Stimulated activated CD4-positive, alpha-beta T cell treated with anti-CD3 and anti-CD28 coated beads, TNF-alpha, amount 100 ng/mL, for 4 hours (primary cell): Measurements from ENCODE around the gene PNRC1.
"Not testable (repeated sequence)": the region's sequence is repeated elsewhere in the genome, so short reads cannot be mapped to it uniquely, and the experiment has no call there.

Experiments used
- DNase-seq, 3 experiments: peaks; one replicate each; pipeline ENCODE4 v3.0.0-alpha.2; 2020; ENCODE audit warnings: low read depth in 3 of 3

Gene PNRC1

GRCh38 chr6:89080281-89081128 is at the start of gene PNRC1:
Gene PNRC1, plus strand, starts transcription at chr6:89080751. Its CDS starts 144 bp downstream, at chr6:89080895.
- DNase-seq: peak; percentile 100

GRCh38 chr6:89032599-89032998 is 48.0 kb upstream of the PNRC1 start:
- no peak for DNase-seq

DNA sequence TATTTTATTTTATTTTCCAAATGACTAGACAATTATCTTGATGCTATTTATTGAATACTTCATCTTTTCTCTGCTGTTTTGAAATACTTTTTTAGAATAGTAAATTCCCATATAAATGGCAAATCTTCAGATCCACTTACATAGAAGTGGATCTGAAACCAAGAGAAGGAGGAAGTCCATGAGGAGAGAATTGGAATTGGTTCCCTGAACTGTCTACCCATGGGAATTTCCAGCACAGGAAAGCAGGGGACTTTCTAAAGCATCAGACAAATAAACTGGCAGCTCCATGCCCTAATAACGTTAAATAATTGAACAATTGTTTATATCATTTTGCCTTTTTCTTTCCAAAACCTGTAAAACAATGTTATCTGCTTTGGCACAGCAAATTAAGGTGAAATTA is 47.1 kb upstream of the PNRC1 start:
- DNase-seq: no peak

- DNase-seq: not testable (repeated sequence)
These were observed 46.4 kb upstream of the PNRC1 start for GRCh38 chr6:89034116-89034515.

GRCh38 chr6:89034586-89035251 is 45.8 kb upstream of the PNRC1 start:
- DNase-seq: no peak

- no peak for DNase-seq
These were observed 45.1 kb upstream of the PNRC1 start for GRCh38 chr6:89035252-89036101.

DNA sequence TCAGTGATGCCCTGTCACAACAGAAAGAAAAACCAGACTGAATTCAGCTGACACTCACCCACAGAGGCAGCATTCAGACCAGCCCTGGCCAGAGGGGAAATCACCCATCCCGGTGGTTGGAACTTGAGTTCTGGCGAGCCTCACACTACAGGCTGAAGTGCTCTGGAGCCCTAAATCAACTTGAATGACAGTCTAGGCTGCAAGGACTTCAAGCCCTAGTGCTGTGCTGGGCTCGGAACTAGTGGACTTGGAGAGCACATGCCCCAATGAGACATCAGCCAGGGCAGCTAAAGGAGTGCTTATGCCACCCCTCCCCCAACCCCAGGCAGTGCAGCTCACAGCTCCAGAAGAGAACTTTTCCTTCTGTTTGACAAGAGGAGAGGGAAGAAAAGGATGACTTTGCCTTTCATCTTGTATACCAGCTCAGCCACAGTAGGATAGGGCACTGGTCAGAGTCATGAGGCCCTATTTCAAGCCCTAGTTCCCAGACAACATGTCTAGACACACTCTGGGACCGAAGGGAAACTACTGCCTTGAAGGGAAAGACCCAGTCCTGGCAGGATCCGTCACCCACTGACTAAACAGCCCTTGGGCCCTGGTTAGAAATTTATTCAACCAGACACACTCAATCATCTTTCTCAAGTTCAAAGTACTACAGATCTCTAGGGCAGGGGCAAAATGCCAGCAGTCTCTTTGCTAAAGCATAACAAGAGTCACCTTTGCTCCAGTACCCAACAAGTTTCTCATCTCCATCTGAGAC is 43.2 kb upstream of the PNRC1 start:
- no peak for DNase-seq

- DNase-seq: not testable (repeated sequence)
These were observed 42.7 kb upstream of the PNRC1 start for GRCh38 chr6:89037901-89038293.

DNA sequence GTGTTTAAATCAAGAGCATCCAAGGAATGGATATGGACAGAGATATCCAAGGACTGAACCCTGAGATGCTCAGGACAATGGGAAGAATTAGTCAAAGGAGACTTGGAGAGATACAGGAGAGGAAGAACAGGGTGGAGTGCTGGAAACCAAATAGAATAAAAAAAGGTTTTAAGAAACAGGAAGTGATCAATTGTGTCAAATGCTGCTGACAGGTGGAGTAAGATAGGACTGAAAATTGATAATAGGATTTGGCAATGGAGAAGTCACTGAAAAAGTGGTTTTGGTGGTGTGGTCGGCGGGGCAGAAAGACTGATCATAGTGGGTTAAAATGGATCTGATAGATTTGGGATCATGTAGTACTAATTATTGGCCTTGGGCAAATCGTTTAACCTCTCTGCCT is 37.9 kb upstream of the PNRC1 start:
- no peak for DNase-seq

GRCh38 chr6:89044328-89045010 is 36.1 kb upstream of the PNRC1 start:
- no peak for DNase-seq

DNA sequence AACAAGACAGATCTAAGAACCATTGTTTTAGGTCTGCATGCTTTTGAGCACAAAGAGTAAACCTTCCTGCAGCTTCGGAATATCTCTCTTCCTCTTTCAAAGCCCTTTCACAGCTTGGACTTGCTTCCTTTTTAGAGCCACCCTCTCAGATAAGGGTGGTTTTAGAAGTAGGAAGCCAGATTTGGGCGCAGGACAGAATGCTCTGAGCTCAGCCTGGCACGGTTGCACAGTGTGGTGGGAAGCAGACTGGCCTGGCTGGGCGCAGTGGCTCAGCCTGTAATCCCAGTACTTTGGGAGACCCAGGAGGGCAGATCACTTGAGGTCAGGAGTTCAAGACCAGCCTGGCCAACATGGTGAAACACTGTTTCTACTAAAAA is 35.6 kb upstream of the PNRC1 start:
- DNase-seq: no peak

DNA sequence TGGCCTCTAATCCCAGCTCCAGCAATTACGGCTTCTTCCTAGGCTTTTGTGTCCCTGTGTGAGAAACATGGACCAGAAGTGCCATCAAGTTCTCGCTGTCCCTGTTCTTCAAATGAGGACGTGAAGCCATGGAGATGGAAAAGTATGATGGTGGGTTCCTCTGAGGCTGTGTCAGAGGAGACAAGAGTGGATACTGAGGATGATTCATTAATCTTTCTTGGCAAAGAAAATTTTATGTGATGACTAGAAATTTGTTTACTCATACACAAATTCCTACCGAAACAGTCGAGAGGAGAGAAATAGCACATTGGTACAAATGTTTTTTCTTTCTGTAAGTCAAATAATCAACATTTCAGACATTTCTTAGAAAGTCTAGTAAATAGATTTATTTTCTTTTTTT is 35.0 kb upstream of the PNRC1 start:
- no peak for DNase-seq

DNA sequence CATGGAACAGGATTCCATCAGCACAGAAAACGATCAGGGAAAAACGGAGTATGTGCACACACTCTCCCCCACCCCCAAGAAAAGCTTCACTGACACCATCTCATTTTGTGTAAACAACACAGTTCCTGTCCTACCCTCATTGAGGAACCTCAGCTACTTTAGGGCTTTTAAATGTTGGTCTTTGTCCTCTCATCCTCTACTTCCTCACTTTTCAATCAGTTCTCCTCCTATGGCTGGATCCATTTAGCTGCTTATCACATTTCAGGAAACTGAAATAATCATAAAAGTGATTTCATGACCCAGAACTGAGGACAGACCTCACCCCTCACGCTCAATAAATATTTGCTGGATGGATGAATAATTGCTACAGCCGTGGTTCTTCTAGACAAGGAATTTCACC is 33.1 kb upstream of the PNRC1 start:
- DNase-seq: no peak

DNA sequence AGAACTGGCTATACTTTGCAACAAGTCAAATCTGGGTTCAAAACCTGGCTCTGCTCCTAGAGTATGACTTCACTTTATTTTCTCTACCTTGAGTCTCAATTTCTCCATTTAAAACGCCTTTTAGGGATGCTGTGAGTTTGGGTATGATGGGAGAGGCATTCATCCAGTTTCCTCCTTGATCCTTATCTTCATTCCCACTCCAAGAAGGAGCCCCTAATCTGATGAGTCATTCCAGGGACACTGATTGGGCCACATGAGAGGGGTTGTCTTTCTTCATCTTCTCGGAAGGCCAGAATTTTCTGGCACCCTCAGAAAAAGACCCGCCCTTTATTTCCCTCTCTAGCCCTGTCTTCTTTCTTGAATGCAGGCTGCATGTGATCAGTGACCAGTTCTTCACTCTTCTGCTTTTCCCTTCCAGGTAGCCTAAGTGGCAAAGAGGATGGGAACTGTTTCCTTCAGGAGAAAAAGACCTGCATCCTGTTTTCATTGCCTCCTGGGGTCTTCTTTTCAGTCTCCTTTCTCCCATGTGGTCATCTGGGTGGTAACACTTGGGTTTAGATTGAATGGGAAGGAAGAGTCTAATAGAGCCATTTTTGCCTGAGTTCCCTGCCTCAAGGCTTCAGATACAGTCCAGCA is 32.1 kb upstream of the PNRC1 start:
- DNase-seq: no peak

GRCh38 chr6:89048985-89049384 is 31.6 kb upstream of the PNRC1 start:
- no peak for DNase-seq

DNA sequence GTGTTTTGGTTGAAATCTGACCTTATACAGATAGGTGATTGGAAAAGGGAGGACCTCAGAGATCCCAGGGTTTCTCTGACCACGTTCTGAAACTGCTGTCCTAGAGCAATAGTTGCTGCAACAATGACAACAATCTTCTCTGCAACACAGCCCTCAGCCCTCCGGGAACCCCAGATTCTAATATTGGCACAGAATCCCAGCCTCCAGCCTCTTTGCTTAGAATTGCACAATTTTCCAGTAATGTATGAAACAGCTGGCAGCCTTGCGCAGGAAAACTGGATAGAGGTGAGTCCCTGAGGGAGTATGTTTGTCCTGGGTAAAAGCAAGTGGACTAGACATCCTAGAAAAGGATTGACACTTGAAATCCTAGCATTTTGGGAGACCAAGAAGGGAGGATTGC is 30.4 kb upstream of the PNRC1 start:
- DNase-seq: no peak

- no peak for DNase-seq
These were observed 29.9 kb upstream of the PNRC1 start for GRCh38 chr6:89050697-89051096.

GRCh38 chr6:89051676-89052075 is 28.9 kb upstream of the PNRC1 start:
- no peak for DNase-seq

DNA sequence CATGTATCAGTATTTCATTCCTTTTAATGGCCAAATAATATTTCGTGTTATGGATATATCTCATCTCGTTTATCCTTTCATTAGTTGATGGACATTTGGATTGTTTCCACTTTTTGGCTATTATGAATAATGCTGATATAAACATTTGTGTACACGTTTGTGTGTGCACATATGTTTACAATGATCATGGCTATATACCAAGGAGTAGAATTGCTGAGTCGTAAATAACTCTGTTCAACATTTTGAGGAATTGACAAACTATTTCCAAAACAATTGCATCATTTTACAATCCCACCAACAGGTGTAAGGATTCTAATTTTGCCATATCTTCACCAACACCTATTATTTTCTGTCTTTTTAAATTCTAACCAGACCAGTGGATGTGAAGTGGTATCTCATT is 26.3 kb upstream of the PNRC1 start:
- no peak for DNase-seq

DNA sequence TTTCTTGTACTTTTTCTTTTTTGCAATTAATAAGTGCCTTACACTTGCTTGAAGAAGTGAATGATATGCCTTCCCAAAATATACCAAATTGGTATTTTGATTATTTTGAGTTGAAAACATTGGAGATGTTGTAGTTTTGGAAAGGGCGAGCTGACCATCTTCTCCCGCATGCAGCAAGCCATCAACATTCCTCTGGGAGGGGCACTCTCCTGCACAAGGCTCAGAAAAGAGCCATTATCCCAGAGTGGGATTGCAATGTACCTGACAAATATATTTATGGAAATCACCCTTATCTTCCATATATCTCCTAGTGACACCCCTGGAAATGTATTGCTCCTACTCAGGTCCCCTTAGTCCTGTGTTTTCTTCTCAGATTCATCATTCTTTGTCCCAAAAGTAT is 22.8 kb upstream of the PNRC1 start:
- no peak for DNase-seq

DNA sequence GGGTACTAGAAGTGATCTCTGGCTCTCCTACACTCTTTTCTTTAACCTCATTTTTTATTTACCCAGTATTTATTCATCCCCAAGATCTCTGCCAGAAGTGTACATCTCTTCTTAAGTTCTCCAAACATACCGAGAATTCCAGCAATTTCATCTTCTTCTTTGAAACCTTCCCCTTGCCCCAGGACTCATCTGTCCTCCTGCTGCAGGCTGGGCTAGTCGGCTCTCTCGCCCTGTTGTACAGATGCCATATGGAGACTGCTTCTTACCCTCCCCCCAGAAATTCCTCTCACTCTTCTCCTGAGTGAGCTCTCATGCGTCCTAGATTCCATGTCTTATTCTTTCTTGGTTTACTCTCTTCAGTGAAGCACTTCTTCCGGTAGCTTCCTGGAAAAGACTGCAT is 21.9 kb upstream of the PNRC1 start:
- no peak for DNase-seq
